Caco-2 (cell line): ENCODE data around the gene SLC30A4. TPM values are rescaled to one million over a fixed set of nuclear protein-coding genes. Genes with fewer than 3 reads are reported as not detected.

ENCODE experiments used
- BruUV-seq: library from RNA; stranded (reverse); fragments of 400-500 nt; replicated peaks from 2 replicates; lab custom pipeline; 2021; lab: Mats Ljungman, UMichigan
- CTCF ChIA-PET: fragments of 300-600 bp; sonication (Branson Sonifier 250); formaldehyde crosslinking; loops from one replicate; lab custom pipeline; 2022; ENCODE audit warnings: antibody characterized with exemption; lab: Charles Lee
- POLR2A ChIA-PET: fragments of 300-600 bp; sonication (Branson Sonifier 250); formaldehyde crosslinking; loops from one replicate; lab custom pipeline; 2022; ENCODE audit warnings: antibody characterized with exemption; lab: Charles Lee
- DNase-seq, 2 experiments: peaks; one replicate each; pipeline versions ENCODE4 v3.0.0 to v3.0.0-alpha.2; 2020 to 2022
- H3K27me3 ChIP-seq: replicated peaks from 2 replicates; pipeline ENCODE4 v1.6.0; 2011; ENCODE audit warnings: low read length; ENCODE audit not compliant: control insufficient read depth, insufficient read depth
- H3K36me3 ChIP-seq: 2 replicates; pipeline ENCODE4 v1.5.1; 2011; ENCODE audit warnings: low read length; ENCODE audit not compliant: control insufficient read depth, insufficient read depth
- H3K4me1 ChIP-seq: fragments of 250-450 bp; sonication (Bioruptor Pico); 2 replicates; pipeline ENCODE4 v1.5.1; 2020; ENCODE audit warnings: mild to moderate bottlenecking
- H3K4me3 ChIP-seq: 2 replicates; pipeline ENCODE4 v1.5.1; 2011; ENCODE audit warnings: low read depth, mild to moderate bottlenecking, control low read depth, low read length
- H3K9me3 ChIP-seq: fragments of 250-450 bp; sonication (Bioruptor Pico); 2 replicates; pipeline ENCODE4 v1.5.1; 2020; ENCODE audit warnings: mild to moderate bottlenecking, moderate library complexity
- H3K27ac Mint-ChIP-seq: one replicate; pipeline ENCODE4 v1.8.0; 2022; ENCODE audit warnings: mixed read lengths; ENCODE audit not compliant: unreplicated experiment
- H3K27me3 Mint-ChIP-seq: one replicate; pipeline ENCODE4 v1.8.0; 2022; ENCODE audit warnings: mixed read lengths; ENCODE audit not compliant: insufficient read depth, unreplicated experiment
- H3K36me3 Mint-ChIP-seq: one replicate; pipeline ENCODE4 v1.8.0; 2022; ENCODE audit warnings: mild to moderate bottlenecking, mixed read lengths; ENCODE audit not compliant: insufficient read depth, unreplicated experiment
- H3K4me1 Mint-ChIP-seq: one replicate; pipeline ENCODE4 v1.8.0; 2022; ENCODE audit warnings: low read depth, mixed read lengths; ENCODE audit not compliant: unreplicated experiment
- H3K4me3 Mint-ChIP-seq: one replicate; pipeline ENCODE4 v1.8.0; 2022; ENCODE audit warnings: mild to moderate bottlenecking, moderate library complexity, mixed read lengths; ENCODE audit not compliant: unreplicated experiment
- H3K9me3 Mint-ChIP-seq: one replicate; pipeline ENCODE4 v1.8.0; 2022; ENCODE audit warnings: mixed read lengths; ENCODE audit not compliant: unreplicated experiment
- intact Hi-C: fragments of 100-400 bp; cut with micrococcal nuclease; formaldehyde crosslinking; loops from one replicate; pipeline ENCODE4 v1.10.0; 2022; ENCODE audit not compliant: unreplicated experiment
- total RNA-seq: library from RNA; stranded (reverse); gene quantifications from 2 replicates; pipeline ENCODE4 v1.2.3, GENCODE V29; 2022
- TF ChIP-seq, protein P1 (sequence below), 2 experiments: fragments of 200-600 bp in 1 of 2; IDR thresholded peaks; 1 replicate in 1 of 2; 2 replicates in 1 of 2; pipeline versions ENCODE4 v1.5.1 to v1.8.0; 2011 to 2022; ENCODE audit warnings: antibody characterized with exemption in 1 of 2, control low read depth in 1 of 2, inconsistent platforms in 1 of 2, low read depth in 1 of 2, low read length in 1 of 2, mild to moderate bottlenecking in 1 of 2, moderate library complexity in 1 of 2; ENCODE audit not compliant: insufficient read depth in 1 of 2, severe bottlenecking in 1 of 2, unreplicated experiment in 1 of 2

Gene SLC30A4
- total RNA-seq, 1 experiment from 2014 or later: 0.61 TPM

DNA sequence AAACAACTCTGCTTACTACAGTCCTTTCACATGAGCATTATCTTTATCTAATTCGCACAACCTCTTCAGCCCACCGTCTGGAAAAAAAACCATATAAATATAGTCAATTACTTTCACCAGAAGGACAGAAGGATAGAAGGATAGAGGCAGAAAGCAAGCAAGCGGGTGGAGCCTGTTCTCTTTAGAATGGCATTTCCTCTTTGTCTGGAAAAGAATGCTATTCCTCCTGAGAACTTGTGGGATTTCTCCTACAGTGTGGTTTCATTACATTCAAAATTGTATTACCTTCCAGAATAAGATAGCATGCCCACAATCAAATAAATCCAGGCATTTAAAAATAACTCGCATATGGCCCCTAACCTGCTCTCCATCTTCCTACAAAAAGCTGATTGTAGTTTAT, 23.1 kb downstream of the SLC30A4 start:
- no peaks in the 10 kb centered on the region for H3K27me3 Mint-ChIP-seq
- ChIA-PET POLR2A (interaction anchor here (0.7 kb wide), 1 partner anchor 87 kb away, joined by 8 read pairs; no protein-coding TSS in a partner anchor), CTCF (no interaction called here)
- H3K4me1 Mint-ChIP-seq: no peaks in the 10 kb centered on the region
- H3K36me3 Mint-ChIP-seq: no peaks in the 10 kb centered on the region
- no peaks in the 10 kb centered on the region for H3K9me3 Mint-ChIP-seq
- TF ChIP-seq, protein P1, sequence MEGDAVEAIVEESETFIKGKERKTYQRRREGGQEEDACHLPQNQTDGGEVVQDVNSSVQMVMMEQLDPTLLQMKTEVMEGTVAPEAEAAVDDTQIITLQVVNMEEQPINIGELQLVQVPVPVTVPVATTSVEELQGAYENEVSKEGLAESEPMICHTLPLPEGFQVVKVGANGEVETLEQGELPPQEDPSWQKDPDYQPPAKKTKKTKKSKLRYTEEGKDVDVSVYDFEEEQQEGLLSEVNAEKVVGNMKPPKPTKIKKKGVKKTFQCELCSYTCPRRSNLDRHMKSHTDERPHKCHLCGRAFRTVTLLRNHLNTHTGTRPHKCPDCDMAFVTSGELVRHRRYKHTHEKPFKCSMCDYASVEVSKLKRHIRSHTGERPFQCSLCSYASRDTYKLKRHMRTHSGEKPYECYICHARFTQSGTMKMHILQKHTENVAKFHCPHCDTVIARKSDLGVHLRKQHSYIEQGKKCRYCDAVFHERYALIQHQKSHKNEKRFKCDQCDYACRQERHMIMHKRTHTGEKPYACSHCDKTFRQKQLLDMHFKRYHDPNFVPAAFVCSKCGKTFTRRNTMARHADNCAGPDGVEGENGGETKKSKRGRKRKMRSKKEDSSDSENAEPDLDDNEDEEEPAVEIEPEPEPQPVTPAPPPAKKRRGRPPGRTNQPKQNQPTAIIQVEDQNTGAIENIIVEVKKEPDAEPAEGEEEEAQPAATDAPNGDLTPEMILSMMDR (IDR thresholded peaks at IDR 0.05; ENCODE audit: insufficient read depth in 1 of 2, low read depth in 1 of 2, low read length in 1 of 2, severe bottlenecking in 1 of 2, unreplicated experiment in 1 of 2): no peak
- intact Hi-C loops: no loop called here
- BruUV-seq: no TSS peak
- no peaks in the 10 kb centered on the region for H3K4me1 ChIP-seq
- no peak overlapping the region for H3K27ac Mint-ChIP-seq
- H3K27me3 ChIP-seq: no peaks in the 10 kb centered on the region
- H3K36me3 ChIP-seq: no peaks in the 10 kb centered on the region
- H3K9me3 ChIP-seq: no peaks in the 10 kb centered on the region
- no peak for DNase-seq
- no peak overlapping the region for H3K4me3 Mint-ChIP-seq
- no peak overlapping the region for H3K4me3 ChIP-seq

DNA sequence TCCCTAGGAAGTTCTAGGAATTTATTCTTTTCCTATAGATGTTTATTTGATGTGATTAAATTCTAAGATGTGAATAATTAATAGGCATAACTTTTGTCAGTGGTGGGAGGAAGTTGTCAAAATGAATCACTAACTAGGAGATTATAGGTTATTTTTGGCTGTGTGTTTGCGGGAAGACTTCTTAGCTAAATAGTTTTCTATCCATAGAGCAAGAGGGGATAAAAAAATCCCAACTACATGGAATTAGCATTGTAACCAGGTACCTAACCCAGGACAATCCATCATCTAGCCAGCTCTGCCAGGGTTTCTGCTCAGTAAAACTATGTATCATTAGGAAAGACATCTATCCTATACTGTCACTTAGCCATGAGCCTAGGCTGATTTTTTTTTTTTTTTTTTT, 23.9 kb downstream of the SLC30A4 start:
- H3K27ac Mint-ChIP-seq: no peak overlapping the region
- BruUV-seq: no TSS peak
- TF ChIP-seq, protein P1 (IDR thresholded peaks at IDR 0.05; ENCODE audit: insufficient read depth in 1 of 2, low read depth in 1 of 2, low read length in 1 of 2, severe bottlenecking in 1 of 2, unreplicated experiment in 1 of 2): no peak
- Histone ChIP-seq H3K27me3 (no peaks in the 10 kb centered on the region), H3K36me3 (no peaks in the 10 kb centered on the region), H3K9me3 (no peaks in the 10 kb centered on the region), H3K4me1 (no peaks in the 10 kb centered on the region), H3K4me3 (no peak overlapping the region)
- H3K4me1 Mint-ChIP-seq: no peaks in the 10 kb centered on the region
- ChIA-PET POLR2A (interaction anchor here (0.7 kb wide), 1 partner anchor 88 kb away, joined by 8 read pairs; no protein-coding TSS in a partner anchor), CTCF (interaction anchor here (0.7 kb wide), 1 partner anchor 406 kb away, joined by 3 read pairs; no protein-coding TSS in a partner anchor)
- DNase-seq: no peak
- no peaks in the 10 kb centered on the region for H3K36me3 Mint-ChIP-seq
- no peaks in the 10 kb centered on the region for H3K9me3 Mint-ChIP-seq
- no peak overlapping the region for H3K4me3 Mint-ChIP-seq
- no peaks in the 10 kb centered on the region for H3K27me3 Mint-ChIP-seq
- intact Hi-C loops: no loop called here

DNA sequence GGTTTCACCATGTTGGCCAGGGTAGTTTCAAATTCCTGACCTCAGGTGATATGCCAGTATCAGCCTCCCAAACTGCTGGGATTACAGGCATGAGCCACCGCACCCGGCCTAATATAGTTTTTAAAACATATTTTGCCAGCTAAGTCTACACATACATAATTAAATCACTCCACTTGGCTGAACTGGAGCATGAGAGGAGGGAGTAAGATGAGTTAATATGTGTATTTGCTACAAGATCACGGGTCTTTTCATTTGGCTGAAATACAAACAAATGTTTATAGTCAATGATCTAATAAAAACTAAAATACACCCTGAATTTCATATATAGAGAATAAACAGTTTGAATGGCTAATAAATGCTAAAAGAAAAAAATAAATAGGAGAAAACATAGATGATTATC, 25.3 kb downstream of the SLC30A4 start:
- no peak overlapping the region for H3K4me3 Mint-ChIP-seq
- no peaks in the 10 kb centered on the region for H3K9me3 Mint-ChIP-seq
- no peak overlapping the region for H3K27ac Mint-ChIP-seq
- TF ChIP-seq, protein P1 (IDR thresholded peaks at IDR 0.05; ENCODE audit: insufficient read depth in 1 of 2, low read depth in 1 of 2, low read length in 1 of 2, severe bottlenecking in 1 of 2, unreplicated experiment in 1 of 2): no peak
- DNase-seq: no peak
- intact Hi-C loops: no loop called here
- POLR2A ChIA-PET: no interaction called here
- Histone ChIP-seq H3K4me3 (no peak overlapping the region), H3K36me3 (no peaks in the 10 kb centered on the region), H3K4me1 (no peaks in the 10 kb centered on the region), H3K9me3 (no peaks in the 10 kb centered on the region), H3K27me3 (no peaks in the 10 kb centered on the region)
- no peaks in the 10 kb centered on the region for H3K4me1 Mint-ChIP-seq
- H3K36me3 Mint-ChIP-seq: no peaks in the 10 kb centered on the region
- BruUV-seq: no TSS peak
- H3K27me3 Mint-ChIP-seq: no peaks in the 10 kb centered on the region
- CTCF ChIA-PET: no interaction called here
